Suprapubic skin (tissue), 3 donors: Measurements from ENCODE around the gene USP5.

Experiments used
- EP300 ChIP-seq: sonication (generic); formaldehyde crosslinking; IDR thresholded peaks from one replicate; pipeline ENCODE4 v1.6.1; 2017; ENCODE audit warnings: antibody characterized with exemption
- TF ChIP-seq, protein P1 (sequence below), 2 donors: fragments of 200-600 bp in 1 of 2; fragments of 450-650 bp in 1 of 2; sonication (generic) in 1 of 2; IDR thresholded peaks; one replicate each; pipeline ENCODE4 v1.5.1; 2016 to 2019; ENCODE audit warnings: antibody characterized with exemption in 2 of 2, mild to moderate bottlenecking in 1 of 2, moderate library complexity in 1 of 2

DNA sequence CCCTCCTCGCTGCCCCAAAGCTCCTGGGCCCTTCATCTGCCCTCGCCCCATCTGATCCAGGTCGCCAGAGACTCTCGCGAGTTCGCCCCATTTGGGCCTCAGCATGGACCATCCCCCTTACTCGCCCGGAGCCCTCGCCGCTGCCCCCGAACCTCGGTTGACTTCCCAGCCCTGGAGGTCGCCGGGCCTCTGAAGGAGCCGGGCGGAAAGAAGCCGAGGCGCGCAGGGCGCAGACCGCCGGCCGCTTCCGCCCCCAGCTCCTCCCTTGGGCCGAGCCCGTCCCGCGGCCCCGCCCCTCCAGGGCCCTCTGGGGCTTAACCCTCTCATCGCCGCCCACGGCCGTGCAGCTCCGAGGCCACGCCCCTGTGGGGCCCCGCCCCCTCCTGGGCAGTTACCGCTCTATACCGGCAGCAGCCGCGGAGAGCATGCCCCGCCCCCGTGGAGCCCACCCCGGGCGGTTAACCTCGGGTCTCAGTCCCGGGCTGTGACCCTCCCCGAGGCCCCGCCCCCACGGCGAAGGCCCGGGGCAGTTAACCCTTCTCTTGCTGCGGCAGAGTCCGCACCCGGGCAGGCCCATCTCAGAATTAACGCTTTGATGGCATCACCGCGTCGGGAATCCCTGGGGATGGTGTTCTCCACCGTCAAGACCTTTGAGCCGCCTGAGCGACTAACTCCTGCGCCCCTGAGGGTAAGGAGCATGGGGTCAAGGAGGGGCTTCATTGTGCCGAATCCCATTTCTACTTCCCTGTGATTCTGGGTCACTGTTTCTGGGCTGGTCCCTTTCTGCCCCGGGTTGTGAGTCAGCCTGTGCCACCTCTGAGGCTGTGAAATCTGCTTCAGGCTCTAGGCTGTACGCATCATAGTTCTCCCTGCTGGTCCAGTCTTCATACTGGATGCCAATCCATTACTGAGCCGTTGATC lies 21.4 kb downstream of the USP5 start, which contains the start of gene SPSB2:
- TF ChIP-seq, protein P1, sequence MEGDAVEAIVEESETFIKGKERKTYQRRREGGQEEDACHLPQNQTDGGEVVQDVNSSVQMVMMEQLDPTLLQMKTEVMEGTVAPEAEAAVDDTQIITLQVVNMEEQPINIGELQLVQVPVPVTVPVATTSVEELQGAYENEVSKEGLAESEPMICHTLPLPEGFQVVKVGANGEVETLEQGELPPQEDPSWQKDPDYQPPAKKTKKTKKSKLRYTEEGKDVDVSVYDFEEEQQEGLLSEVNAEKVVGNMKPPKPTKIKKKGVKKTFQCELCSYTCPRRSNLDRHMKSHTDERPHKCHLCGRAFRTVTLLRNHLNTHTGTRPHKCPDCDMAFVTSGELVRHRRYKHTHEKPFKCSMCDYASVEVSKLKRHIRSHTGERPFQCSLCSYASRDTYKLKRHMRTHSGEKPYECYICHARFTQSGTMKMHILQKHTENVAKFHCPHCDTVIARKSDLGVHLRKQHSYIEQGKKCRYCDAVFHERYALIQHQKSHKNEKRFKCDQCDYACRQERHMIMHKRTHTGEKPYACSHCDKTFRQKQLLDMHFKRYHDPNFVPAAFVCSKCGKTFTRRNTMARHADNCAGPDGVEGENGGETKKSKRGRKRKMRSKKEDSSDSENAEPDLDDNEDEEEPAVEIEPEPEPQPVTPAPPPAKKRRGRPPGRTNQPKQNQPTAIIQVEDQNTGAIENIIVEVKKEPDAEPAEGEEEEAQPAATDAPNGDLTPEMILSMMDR (IDR thresholded peaks at IDR 0.05): no peak
- no peak for TF ChIP-seq EP300
